HepG2 (cell line): ENCODE measurements around the gene ZSWIM5. TPM values are rescaled to one million over a fixed set of nuclear protein-coding genes. Genes with fewer than 3 reads are reported as not detected.

Experiments used
- ARID5B ChIP-seq: IDR thresholded peaks from 2 replicates; pipeline ENCODE4 v1.4.0; 2020; ENCODE audit warnings: mild to moderate bottlenecking, missing genetic modification reagents
- CREM ChIP-seq, 2 experiments: sonication (generic) in 1 of 2; formaldehyde crosslinking in 1 of 2; IDR thresholded peaks; 2 replicates each; pipeline versions ENCODE4 v1.4.0 to v1.6.1; 2016 to 2020; ENCODE audit warnings: antibody characterized with exemption in 1 of 2, mild to moderate bottlenecking in 1 of 2, missing genetic modification reagents in 1 of 2
- HBP1 ChIP-seq: IDR thresholded peaks from 2 replicates; pipeline ENCODE4 v1.6.1; 2016; ENCODE audit warnings: low read depth, control low read depth
- MXI1 ChIP-seq: IDR thresholded peaks from 3 replicates; pipeline ENCODE4 v1.6.1; 2012; ENCODE audit warnings: low read depth, low read length, inconsistent platforms, borderline replicate concordance
- POLR2G ChIP-seq: fragments of 200-400 bp; formaldehyde crosslinking; IDR thresholded peaks from 2 replicates; pipeline ENCODE4 v1.6.1; 2018; ENCODE audit warnings: mild to moderate bottlenecking, low read depth, low read length, moderate library complexity
- ZNF414 ChIP-seq: sonication (generic); formaldehyde crosslinking; IDR thresholded peaks from 2 replicates; pipeline ENCODE4 v1.5.0; 2020; ENCODE audit warnings: missing genetic modification reagents
- polyA plus RNA-seq, 8 experiments: library from polyadenylated mRNA; depleted of rRNA in 3 of 8; stranded (reverse) in 7 of 8; unstranded in 1 of 8; fragments of >200 nt; fragmentation: Illumina TruSeq in 4 of 8; extraction: Trizol in 4 of 8; gene quantifications; 2 replicates each; pipeline versions ENCODE4 v1.2.1 to v1.2.3, GENCODE V29; 2011 to 2016; ENCODE audit warnings: low read depth in 4 of 8, missing spikeins in 1 of 8, mixed read lengths in 1 of 8; ENCODE audit not compliant: insufficient read depth in 1 of 8
- total RNA-seq, 5 experiments: library from RNA; depleted of rRNA; stranded (reverse); fragments of >200 nt; fragmentation: Illumina TruSeq; extraction: Trizol; gene quantifications; 2 replicates each; pipeline ENCODE4 v1.2.3, GENCODE V29; 2016; ENCODE audit warnings: low read depth in 1 of 5

Gene ZSWIM5
- total and polyA plus RNA-seq, 2 of the 13 experiments (the other 11 are each of a cell fraction or from before 2014, with no cell fraction given) = 11.0 to 20.6 TPM

- TF ChIP-seq ARID5B (peak; percentile 30; the same call in 1 of the 2 replicates), POLR2G (peak; percentile 89), MXI1 (peak; percentile 78; the same call in 1 of the 3 replicates), CREM (IDR thresholded peaks at IDR 0.05) (peak; percentile 77), CREM (CRISPR knock-in tag; IDR thresholded peaks at IDR 0.05) (no peak), ZNF414 (CRISPR knock-in tag) (peak; percentile 61; the same call in 1 of the 2 replicates), HBP1 (CRISPR knock-in tag) (peak; percentile 80)
Observed at GRCh38 chr1:45011837-45012638, 194.4 kb downstream of the ZSWIM5 start, which contains the start of gene UROD (continued).
